Measurements from ENCODE around the gene YIPF7.

The YIPF7 gene

GRCh38 chr4:44616621-44617020 is 34.8 kb downstream of the YIPF7 start:
- no peak for DNase-seq

DNA sequence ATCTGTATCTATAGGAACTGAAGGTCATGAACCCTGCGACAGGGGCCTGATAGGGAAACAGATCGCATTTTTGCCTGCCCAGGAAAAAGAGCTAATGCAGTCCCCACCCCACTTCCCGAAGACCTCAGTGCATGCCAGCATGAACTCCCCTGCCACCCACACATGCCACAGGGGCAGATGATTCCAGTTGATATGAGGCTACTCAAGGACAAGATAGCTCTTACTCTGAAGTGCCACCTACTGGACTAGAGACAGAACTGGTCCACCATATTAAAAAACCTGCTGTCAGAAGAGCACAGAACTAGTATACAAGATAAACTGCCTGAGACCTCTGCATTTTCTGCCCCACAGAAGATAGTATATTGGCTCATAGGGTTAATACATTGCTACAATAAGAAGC is 68.0 kb downstream of the YIPF7 start:
- DNase-seq, result no peak

DNA sequence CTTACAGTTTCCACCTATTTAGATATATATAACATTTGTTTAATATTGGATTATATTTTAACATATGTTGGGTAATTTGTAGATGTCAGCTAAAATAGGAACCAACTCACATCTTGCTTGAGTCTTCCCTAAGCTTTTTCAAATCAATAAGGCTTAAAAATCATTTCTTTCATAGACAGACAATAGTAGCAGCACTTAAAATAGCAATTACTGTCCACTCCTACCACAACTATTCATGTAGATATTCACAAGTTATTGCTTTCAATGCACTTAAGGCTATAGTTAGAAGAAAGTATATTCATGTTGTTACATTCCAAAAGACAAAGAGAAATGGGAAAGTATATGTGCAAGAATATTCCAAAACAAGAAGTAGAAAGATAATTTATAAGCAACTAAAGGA is 71.2 kb downstream of the YIPF7 start:
- DNase-seq, result no peak

DNA sequence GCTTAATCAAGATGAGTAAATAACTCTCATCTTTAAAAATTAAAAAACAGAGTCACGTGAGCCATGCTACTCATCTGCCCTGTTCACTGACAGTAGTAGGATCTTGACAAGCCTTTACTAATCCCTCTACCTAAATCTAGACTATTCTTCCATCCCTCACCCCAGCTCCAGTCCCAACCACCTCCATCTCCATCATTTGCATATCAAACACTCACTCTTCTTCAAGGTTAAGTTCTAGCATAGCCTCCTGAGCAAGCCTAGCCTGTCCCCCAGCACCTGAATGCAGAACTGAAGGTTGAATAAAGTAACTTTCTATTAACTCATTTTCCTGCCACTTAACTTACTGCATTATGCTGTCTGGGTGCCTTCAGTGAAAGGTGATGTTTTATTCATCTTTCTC is 72.5 kb downstream of the YIPF7 start:
- DNase-seq, result no peak
